ENCODE measurements around the gene TMEM242. TPM values are rescaled to one million over a fixed set of nuclear protein-coding genes. Genes with fewer than 3 reads are reported as not detected.

The TMEM242 gene
- total and polyA plus RNA-seq, 10 of the 15 experiments (the other 5 are each of a cell fraction or from before 2014, with no cell fraction given): 2.8 to 9.8 (median 5.5) TPM

- no peaks in the 10 kb centered on the region for H3K9me3 ChIP-seq (replicated peaks; ENCODE audit: control insufficient read depth, insufficient read depth, low read length)
- no peak overlapping the region for H3K27ac ChIP-seq (ENCODE audit: control insufficient read depth, insufficient read depth)
- H3K9ac ChIP-seq (ENCODE audit: control insufficient read depth, insufficient read depth, low read length): no peak overlapping the region
- H3K4me3 ChIP-seq: no peak overlapping the region
- H2AFZ ChIP-seq (ENCODE audit: control insufficient read depth, low read depth, low read length): no peak overlapping the region
- H3K4me1 ChIP-seq (ENCODE audit: control insufficient read depth, insufficient read depth, low read length): no peaks in the 10 kb centered on the region
- BruUV-seq (replicated peaks): no TSS peak
- intact Hi-C loops (cut with micrococcal nuclease; ENCODE audit: unreplicated experiment) (no loop called here), in situ Hi-C loops (cut with MboI) (no loop called here)
- no peak for ATAC-seq
- no peak for DNase-seq (ENCODE audit: low read depth, low spot score)
- ChIA-PET SMC1A (ENCODE audit: uncharacterized antibody, unreplicated experiment) (no interaction called here), CTCF (no interaction called here), RAD21 (ENCODE audit: unreplicated experiment) (no interaction called here), POLR2A (no interaction called here)
- no peaks in the 10 kb centered on the region for H3K27me3 ChIP-seq (replicated peaks in 1 of 2; ENCODE audit: control insufficient read depth in 2 of 2, insufficient read depth in 2 of 2, low read length in 1 of 2)
- WGBS (ENCODE audit: insufficient coverage, insufficient replicate concordance, low lambda C conversion rate, missing lambda C conversion rate): 60% methylated on average over 9 of the region's 9 CpGs
- no peaks in the 10 kb centered on the region for H3K36me3 ChIP-seq (ENCODE audit: control insufficient read depth in 2 of 2, insufficient read depth in 2 of 2, low read length in 1 of 2)
- H3K4me2 ChIP-seq (ENCODE audit: control insufficient read depth, insufficient read depth): no peak overlapping the region
- no peak for FAIRE-seq
- no peaks in the 10 kb centered on the region for H3K79me2 ChIP-seq (ENCODE audit: control insufficient read depth, insufficient read depth, low read length)
- H4K20me1 ChIP-seq (ENCODE audit: control insufficient read depth, insufficient read depth): no peaks in the 10 kb centered on the region
- TF ChIP-seq STAT1 (conservative IDR thresholded peaks at IDR 0.05) (no peak), KDM1A (IDR thresholded peaks at IDR 0.05; ENCODE audit: borderline replicate concordance) (no peak), CREB1 (IDR thresholded peaks at IDR 0.05; ENCODE audit: low read depth) (no peak), SMARCA5 (IDR thresholded peaks at IDR 0.05) (no peak), ATF2 (IDR thresholded peaks at IDR 0.05; ENCODE audit: low read length) (no peak), BCLAF1 (IDR thresholded peaks at IDR 0.05) (no peak), SIN3A (IDR thresholded peaks at IDR 0.05; ENCODE audit: low read depth, low read length) (no peak), TCF7 (IDR thresholded peaks at IDR 0.05; ENCODE audit: borderline replicate concordance) (no peak), BACH1 (IDR thresholded peaks at IDR 0.05; ENCODE audit: borderline replicate concordance) (no peak), RELB (IDR thresholded peaks at IDR 0.05; ENCODE audit: low read depth) (no peak), CTCF (IDR thresholded peaks at IDR 0.05 in 2 of 3, conservative IDR thresholded peaks at IDR 0.05 in 1 of 3; ENCODE audit: control insufficient read depth in 2 of 3, extremely low read depth in 1 of 3, insufficient read depth in 1 of 3, low read depth in 3 of 3, low read length in 3 of 3) (no peak), NR2C1 (IDR thresholded peaks at IDR 0.05) (no peak), IRF5 (IDR thresholded peaks at IDR 0.05; ENCODE audit: borderline replicate concordance) (no peak), ZNF384 (IDR thresholded peaks at IDR 0.05; ENCODE audit: borderline replicate concordance, low read depth, low read length) (no peak), JUNB (IDR thresholded peaks at IDR 0.05) (no peak)
Measured at GRCh38 chr6:157280947-157281346, 42.4 kb downstream of the TMEM242 start.
